ENCODE data around the gene ABHD10. TPM values are rescaled to one million over a fixed set of nuclear protein-coding genes. Genes with fewer than 3 reads are reported as not detected.

Gene ABHD10
- total RNA-seq, 1 experiment from 2014 or later, result 41.8 TPM

GRCh38 chr3:111936191-111936841 lies 42.5 kb upstream of the ABHD10 start:
- Histone ChIP-seq H3K4me3 (ENCODE audit: low read depth, low read length) (no peak overlapping the region), H3K27me3 (replicated peaks; ENCODE audit: control insufficient read depth, insufficient read depth, low read length) (no peaks in the 10 kb centered on the region), H3K36me3 (ENCODE audit: control insufficient read depth, insufficient read depth, low read length) (no peaks in the 10 kb centered on the region), H3K9me3 (no peaks in the 10 kb centered on the region), H3K4me1 (peaks cover 38% of the 10 kb centered on the region)
- ChIA-PET POLR2A (no interaction called here), CTCF (interaction anchor here (1.5 kb wide), 1 partner anchor 76 kb away, joined by 3 read pairs; no protein-coding TSS in a partner anchor)
- no TSS peak for BruUV-seq (replicated peaks)
- Mint-ChIP-seq H3K4me1 (ENCODE audit: low read depth, unreplicated experiment) (peaks cover 10% of the 10 kb centered on the region), H3K4me3 (ENCODE audit: unreplicated experiment) (no peak overlapping the region), H3K9me3 (ENCODE audit: unreplicated experiment) (no peaks in the 10 kb centered on the region), H3K27ac (ENCODE audit: unreplicated experiment) (no peak overlapping the region), H3K36me3 (ENCODE audit: insufficient read depth, unreplicated experiment) (peaks cover 31% of the 10 kb centered on the region), H3K27me3 (ENCODE audit: insufficient read depth, unreplicated experiment) (no peaks in the 10 kb centered on the region)
- intact Hi-C loops (cut with micrococcal nuclease; ENCODE audit: unreplicated experiment), result no loop called here
- no peak for DNase-seq
- TF ChIP-seq CTCF (IDR thresholded peaks at IDR 0.05; ENCODE audit: insufficient read depth in 1 of 2, low read depth in 1 of 2, low read length in 1 of 2, severe bottlenecking in 1 of 2, unreplicated experiment in 1 of 2), result no peak

GRCh38 chr3:111936967-111937366 lies 41.9 kb upstream of the ABHD10 start:
- TF ChIP-seq CTCF (IDR thresholded peaks at IDR 0.05; ENCODE audit: insufficient read depth in 1 of 2, low read depth in 1 of 2, low read length in 1 of 2, severe bottlenecking in 1 of 2, unreplicated experiment in 1 of 2), result no peak
- H3K4me3 ChIP-seq (ENCODE audit: low read depth, low read length), result no peak overlapping the region
- BruUV-seq (replicated peaks), result no TSS peak
- Mint-ChIP-seq H3K4me3 (ENCODE audit: unreplicated experiment) (no peak overlapping the region), H3K9me3 (ENCODE audit: unreplicated experiment) (no peaks in the 10 kb centered on the region), H3K27me3 (ENCODE audit: insufficient read depth, unreplicated experiment) (no peaks in the 10 kb centered on the region), H3K36me3 (ENCODE audit: insufficient read depth, unreplicated experiment) (peaks cover 31% of the 10 kb centered on the region), H3K27ac (ENCODE audit: unreplicated experiment) (no peak overlapping the region), H3K4me1 (ENCODE audit: low read depth, unreplicated experiment) (peaks cover 10% of the 10 kb centered on the region)
- H3K36me3 ChIP-seq (ENCODE audit: control insufficient read depth, insufficient read depth, low read length), result no peaks in the 10 kb centered on the region
- CTCF ChIA-PET, result interaction anchor here (1.5 kb wide), 1 partner anchor 77 kb away, joined by 3 read pairs; no protein-coding TSS in a partner anchor
- intact Hi-C loops (cut with micrococcal nuclease; ENCODE audit: unreplicated experiment), result no loop called here
- no peaks in the 10 kb centered on the region for H3K27me3 ChIP-seq (replicated peaks; ENCODE audit: control insufficient read depth, insufficient read depth, low read length)
- no peak for DNase-seq
- POLR2A ChIA-PET, result no interaction called here
- H3K9me3 ChIP-seq, result no peaks in the 10 kb centered on the region
- H3K4me1 ChIP-seq, result peaks cover 38% of the 10 kb centered on the region

GRCh38 chr3:111937871-111938270 lies 41.0 kb upstream of the ABHD10 start:
- Mint-ChIP-seq H3K4me1 (ENCODE audit: low read depth, unreplicated experiment) (peaks cover 10% of the 10 kb centered on the region), H3K27me3 (ENCODE audit: insufficient read depth, unreplicated experiment) (no peaks in the 10 kb centered on the region), H3K36me3 (ENCODE audit: insufficient read depth, unreplicated experiment) (peaks cover 37% of the 10 kb centered on the region), H3K27ac (ENCODE audit: unreplicated experiment) (no peak overlapping the region), H3K4me3 (ENCODE audit: unreplicated experiment) (no peak overlapping the region), H3K9me3 (ENCODE audit: unreplicated experiment) (no peaks in the 10 kb centered on the region)
- no peak overlapping the region for H3K4me3 ChIP-seq (ENCODE audit: low read depth, low read length)
- no peak for TF ChIP-seq CTCF (IDR thresholded peaks at IDR 0.05; ENCODE audit: insufficient read depth in 1 of 2, low read depth in 1 of 2, low read length in 1 of 2, severe bottlenecking in 1 of 2, unreplicated experiment in 1 of 2)
- CTCF ChIA-PET, result no interaction called here
- no peak for DNase-seq
- H3K9me3 ChIP-seq, result no peaks in the 10 kb centered on the region
- POLR2A ChIA-PET, result no interaction called here
- H3K36me3 ChIP-seq (ENCODE audit: control insufficient read depth, insufficient read depth, low read length), result no peaks in the 10 kb centered on the region
- no peaks in the 10 kb centered on the region for H3K27me3 ChIP-seq (replicated peaks; ENCODE audit: control insufficient read depth, insufficient read depth, low read length)
- intact Hi-C loops (cut with micrococcal nuclease; ENCODE audit: unreplicated experiment), result no loop called here
- BruUV-seq (replicated peaks), result no TSS peak
- peaks cover 34% of the 10 kb centered on the region for H3K4me1 ChIP-seq

Data from Caco-2 (cell line).